ENCODE data around the gene TAL2. TPM values are rescaled to one million over a fixed set of nuclear protein-coding genes. Genes with fewer than 3 reads are reported as not detected.

The TAL2 gene
- total RNA-seq, 1 experiment from 2014 or later, result 0.50 TPM

DNA sequence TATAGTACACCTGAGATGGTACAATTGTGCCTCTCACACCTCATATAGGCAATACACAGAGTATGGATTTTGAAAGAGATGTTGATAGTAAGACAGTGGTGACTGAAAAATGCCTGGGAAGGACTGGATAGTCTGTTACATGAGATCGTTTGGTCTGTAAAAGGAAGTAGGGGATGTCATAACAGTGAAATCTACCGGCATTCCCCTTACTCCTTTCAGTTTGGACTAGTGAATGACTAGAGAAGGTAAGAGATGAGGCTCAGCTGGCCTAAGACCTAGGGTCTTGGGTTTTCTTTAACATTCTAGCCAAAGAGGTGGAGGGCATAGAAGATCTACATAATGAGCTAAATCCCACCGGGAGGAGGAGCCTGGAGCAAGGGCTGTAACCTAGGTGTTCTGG lies 8.1 kb downstream of the TAL2 start:
- H2BK120ac ChIP-seq (ENCODE audit: low read depth, low read length, poor library complexity, severe bottlenecking), result no peak overlapping the region
- no peaks in the 10 kb centered on the region for H3K79me1 ChIP-seq (ENCODE audit: insufficient read depth, low read depth, low read length, poor library complexity, severe bottlenecking)
- H3T11ph ChIP-seq (ENCODE audit: low read length), result no peak overlapping the region
- H4K5ac ChIP-seq (ENCODE audit: insufficient read length, low read depth, low read length), result no peak overlapping the region
- DNase-seq, result no peak
- no peak overlapping the region for H2BK15ac ChIP-seq (ENCODE audit: low read depth, low read length)
- no peak overlapping the region for H2AFZ ChIP-seq (ENCODE audit: low read length)
- no CpG with 5 or more reads among the region's 3 CpGs for WGBS (ENCODE audit: extremely low coverage, insufficient read length, low lambda C conversion rate)
- H3K23me2 ChIP-seq (ENCODE audit: insufficient read length, low read depth, low read length, poor library complexity, severe bottlenecking), result no peaks in the 10 kb centered on the region
- H3K23ac ChIP-seq (ENCODE audit: insufficient read length, low read depth, low read length), result no peak overlapping the region
- H2BK20ac ChIP-seq (ENCODE audit: low read depth, low read length, poor library complexity, severe bottlenecking), result no peak overlapping the region
- H3K4me2 ChIP-seq (ENCODE audit: insufficient read depth, insufficient read length, low read length), result no peak overlapping the region
- no peak overlapping the region for H3K27ac ChIP-seq (ENCODE audit: insufficient read length, low read depth, low read length)
- no peak overlapping the region for H3K14ac ChIP-seq (ENCODE audit: insufficient read depth, low read length)
- no peak overlapping the region for H3K4ac ChIP-seq (ENCODE audit: low read depth, low read length)
- H3K56ac ChIP-seq (ENCODE audit: insufficient read length, low read depth, low read length), result no peak overlapping the region
- Mint-ChIP-seq H3K36me3 (ENCODE audit: insufficient read depth in 1 of 3, low read depth in 3 of 3) (no peaks in the 10 kb centered on the region), H3K27me3 (ENCODE audit: low read depth) (no peaks in the 10 kb centered on the region; the same call in 1 of the 2 replicates), H3K4me3 (no peak overlapping the region), H3K27ac (no peak overlapping the region), H3K4me1 (peaks cover 7 to 24% of the 10 kb centered on the region in 2 experiments; a peak in 3 of 4 replicates), H3K9me3 (no peaks in the 10 kb centered on the region)
- H2BK5ac ChIP-seq (ENCODE audit: insufficient read length, low read length), result no peak overlapping the region
- H3K4me1 ChIP-seq (ENCODE audit: insufficient read depth, low read length), result no peaks in the 10 kb centered on the region
- no peak overlapping the region for H3K9ac ChIP-seq (ENCODE audit: extremely low read depth, insufficient read length, low read length)
- no peaks in the 10 kb centered on the region for H4K20me1 ChIP-seq (ENCODE audit: control insufficient read depth, insufficient read depth, insufficient read length)
- H3K18ac ChIP-seq (ENCODE audit: insufficient read length, low read depth, low read length), result no peak overlapping the region
- H4K8ac ChIP-seq (replicated peaks; ENCODE audit: insufficient read length, low read depth, low read length), result no peak overlapping the region
- no peaks in the 10 kb centered on the region for H3K9me3 ChIP-seq (ENCODE audit: control insufficient read depth, low read depth, low read length)
- no peak overlapping the region for H2AK5ac ChIP-seq (ENCODE audit: insufficient read length, low read length)
- no peaks in the 10 kb centered on the region for H3K79me2 ChIP-seq (ENCODE audit: insufficient read depth, low read length)
- H3K27me3 ChIP-seq (ENCODE audit: insufficient read depth, low read length), result no peaks in the 10 kb centered on the region
- TF ChIP-seq, protein P1, sequence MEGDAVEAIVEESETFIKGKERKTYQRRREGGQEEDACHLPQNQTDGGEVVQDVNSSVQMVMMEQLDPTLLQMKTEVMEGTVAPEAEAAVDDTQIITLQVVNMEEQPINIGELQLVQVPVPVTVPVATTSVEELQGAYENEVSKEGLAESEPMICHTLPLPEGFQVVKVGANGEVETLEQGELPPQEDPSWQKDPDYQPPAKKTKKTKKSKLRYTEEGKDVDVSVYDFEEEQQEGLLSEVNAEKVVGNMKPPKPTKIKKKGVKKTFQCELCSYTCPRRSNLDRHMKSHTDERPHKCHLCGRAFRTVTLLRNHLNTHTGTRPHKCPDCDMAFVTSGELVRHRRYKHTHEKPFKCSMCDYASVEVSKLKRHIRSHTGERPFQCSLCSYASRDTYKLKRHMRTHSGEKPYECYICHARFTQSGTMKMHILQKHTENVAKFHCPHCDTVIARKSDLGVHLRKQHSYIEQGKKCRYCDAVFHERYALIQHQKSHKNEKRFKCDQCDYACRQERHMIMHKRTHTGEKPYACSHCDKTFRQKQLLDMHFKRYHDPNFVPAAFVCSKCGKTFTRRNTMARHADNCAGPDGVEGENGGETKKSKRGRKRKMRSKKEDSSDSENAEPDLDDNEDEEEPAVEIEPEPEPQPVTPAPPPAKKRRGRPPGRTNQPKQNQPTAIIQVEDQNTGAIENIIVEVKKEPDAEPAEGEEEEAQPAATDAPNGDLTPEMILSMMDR (conservative IDR thresholded peaks at IDR 0.05), result no peak
- H4K91ac ChIP-seq (ENCODE audit: insufficient read length, low read depth, low read length), result no peak overlapping the region
- no peak overlapping the region for H2BK12ac ChIP-seq (ENCODE audit: insufficient read length, low read depth, low read length)

All from H9 (cell line).